HepG2 (cell line): ENCODE measurements around the gene BPIFB6. TPM values are rescaled to one million over a fixed set of nuclear protein-coding genes. Genes with fewer than 3 reads are reported as not detected.
A peak's percentile ranks its signal among the peaks of the same experiment; 100 is the strongest.

Experiments used
- ATAC-seq: fragments of 200-7000 bp; cut with Tn5 transposase; 3 replicates; pipeline ENCODE4 v1.9.1; 2020; ENCODE audit warnings: mild to moderate bottlenecking, moderate library complexity
- BruUV-seq: library from RNA; stranded (reverse); fragments of 400-500 nt; replicated peaks from 2 replicates; lab custom pipeline; 2021; lab: Mats Ljungman, UMichigan
- CTCF ChIA-PET: fragments of 300-600 bp; formaldehyde crosslinking; extraction: SDS; loops from one replicate; lab custom pipeline; 2021; ENCODE audit warnings: low total read pairs, inconsistent platforms, low intra/inter-chr PET ratio; lab: Yijun Ruan, JAX
- POLR2A ChIA-PET: fragments of 350-600 bp; sonication (Branson Sonifier 250); formaldehyde crosslinking; loops from one replicate; lab custom pipeline; 2020; ENCODE audit warnings: antibody characterized with exemption, inconsistent platforms; lab: Yijun Ruan, JAX
- DNase-seq: peaks from one replicate; pipeline ENCODE4 v3.0.0-alpha.2; 2015; ENCODE audit warnings: low spot score
- FAIRE-seq: peaks from 3 replicates; lab custom pipeline; 2011; peaks lifted over from hg19 to GRCh38; lab: Jason Lieb, UNC
- H2AFZ ChIP-seq: one replicate; pipeline ENCODE4 v1.6.1; 2011; ENCODE audit warnings: low read length, inconsistent platforms
- H3K27ac ChIP-seq: fragments of 300-600 bp; 3 replicates; pipeline ENCODE4 v1.8.0; 2011; ENCODE audit warnings: mixed run types, mild to moderate bottlenecking, mixed read lengths, low read length, inconsistent platforms; ENCODE audit not compliant: insufficient read depth; ENCODE audit errors: extremely low read length
- H3K27me3 ChIP-seq, 2 experiments: fragments of 200-600 bp in 1 of 2; 2 replicates in 1 of 2; 3 replicates in 1 of 2; pipeline versions ENCODE4 v1.6.0 to v1.8.0; 2011; ENCODE audit warnings: low read length in 2 of 2, mild to moderate bottlenecking in 2 of 2, moderate library complexity in 2 of 2, inconsistent platforms in 1 of 2; ENCODE audit not compliant: insufficient read depth in 2 of 2, control insufficient read depth in 1 of 2
- H3K36me3 ChIP-seq, 2 experiments: fragments of 200-600 bp in 1 of 2; replicated peaks in 1 of 2; 2 replicates in 1 of 2; 3 replicates in 1 of 2; pipeline versions ENCODE4 v1.5.1 to v1.8.0; 2011; ENCODE audit warnings: low read length in 2 of 2, inconsistent platforms in 1 of 2; ENCODE audit not compliant: insufficient read depth in 2 of 2, control insufficient read depth in 1 of 2
- H3K4me1 ChIP-seq: 2 replicates; pipeline ENCODE4 v1.5.1; 2012; ENCODE audit warnings: low read length, inconsistent platforms; ENCODE audit not compliant: insufficient read depth
- H3K4me2 ChIP-seq: 2 replicates; pipeline ENCODE4 v1.6.0; 2011; ENCODE audit warnings: low read depth, low read length, inconsistent platforms
- H3K4me3 ChIP-seq, 3 experiments: fragments of 200-600 bp in 1 of 3; sonication (generic), shearing (Covaris generic) in 1 of 3; replicated peaks in 1 of 3; 2 replicates each; pipeline ENCODE4 v1.5.1; 2011 to 2016; ENCODE audit warnings: low read length in 3 of 3, inconsistent platforms in 2 of 3, low read depth in 2 of 3, mild to moderate bottlenecking in 2 of 3, control low read depth in 1 of 3, mixed read lengths in 1 of 3; ENCODE audit not compliant: insufficient read depth in 1 of 3
- H3K79me2 ChIP-seq: one replicate; pipeline ENCODE4 v1.6.1; 2011; ENCODE audit warnings: low read length, inconsistent platforms; ENCODE audit not compliant: insufficient read depth
- H3K9ac ChIP-seq: 2 replicates; pipeline ENCODE4 v1.6.0; 2011; ENCODE audit warnings: mild to moderate bottlenecking, low read depth, low read length, inconsistent platforms; ENCODE audit not compliant: insufficient read depth
- H3K9me3 ChIP-seq: 2 replicates; pipeline ENCODE4 v1.5.1; 2012; ENCODE audit warnings: mild to moderate bottlenecking, low read length
- H4K20me1 ChIP-seq: 2 replicates; pipeline ENCODE4 v1.6.0; 2011; ENCODE audit warnings: inconsistent platforms, mild to moderate bottlenecking, low read length, moderate library complexity; ENCODE audit not compliant: insufficient read depth
- EP300 ChIP-seq, 3 experiments: sonication (generic) in 1 of 3; formaldehyde crosslinking in 1 of 3; IDR thresholded peaks; 2 replicates each; pipeline versions ENCODE4 v1.5.1 to v1.6.1; 2011 to 2020; ENCODE audit warnings: low read depth in 2 of 3, low read length in 2 of 3, borderline replicate concordance in 1 of 3, improper control_type of control experiment in 1 of 3, mild to moderate bottlenecking in 1 of 3, missing genetic modification reagents in 1 of 3, moderate library complexity in 1 of 3
- FLYWCH1 ChIP-seq: sonication (generic); formaldehyde crosslinking; IDR thresholded peaks from 2 replicates; pipeline ENCODE4 v1.8.1; 2023; ENCODE audit warnings: mild to moderate bottlenecking, missing genetic modification reagents
- IRF2 ChIP-seq: IDR thresholded peaks from 2 replicates; pipeline ENCODE4 v1.6.1; 2018; ENCODE audit warnings: missing genetic modification reagents, missing compliant biosample characterization
- JARID2 ChIP-seq: sonication (generic); formaldehyde crosslinking; IDR thresholded peaks from 2 replicates; pipeline ENCODE4 v1.8.1; 2023; ENCODE audit warnings: missing genetic modification reagents, inconsistent platforms; ENCODE audit not compliant: insufficient replicate concordance
- NONO ChIP-seq, 2 experiments: fragments of 450-650 bp in 1 of 2; sonication (generic) in 1 of 2; formaldehyde crosslinking in 1 of 2; IDR thresholded peaks in 1 of 2; conservative IDR thresholded peaks in 1 of 2; 2 replicates each; pipeline versions ENCODE4 v1.6.1 to v1.8.0; 2017 to 2022; ENCODE audit warnings: mild to moderate bottlenecking in 1 of 2, missing genetic modification reagents in 1 of 2, moderate library complexity in 1 of 2
- NR2F2 ChIP-seq: IDR thresholded peaks from 2 replicates; pipeline ENCODE4 v1.6.1; 2012; ENCODE audit warnings: low read depth, inconsistent platforms, borderline replicate concordance
- ONECUT2 ChIP-seq: sonication (generic); formaldehyde crosslinking; IDR thresholded peaks from 2 replicates; pipeline ENCODE4 v1.4.0; 2020; ENCODE audit warnings: missing genetic modification reagents
- POLR2AphosphoS5 ChIP-seq: IDR thresholded peaks from 2 replicates; pipeline ENCODE4 v1.6.1; 2012; ENCODE audit warnings: low read depth, low read length
- SALL2 ChIP-seq: sonication (generic); formaldehyde crosslinking; IDR thresholded peaks from 2 replicates; pipeline ENCODE4 v1.8.1; 2023; ENCODE audit warnings: mild to moderate bottlenecking, missing genetic modification reagents, inconsistent platforms
- SIX4 ChIP-seq: sonication (generic); formaldehyde crosslinking; IDR thresholded peaks from 2 replicates; pipeline ENCODE4 v1.4.0; 2020; ENCODE audit warnings: missing genetic modification reagents
- SMYD3 ChIP-seq: sonication (generic); formaldehyde crosslinking; IDR thresholded peaks from 2 replicates; pipeline ENCODE4 v1.8.1; 2023; ENCODE audit warnings: mild to moderate bottlenecking, missing genetic modification reagents
- SSRP1 ChIP-seq: IDR thresholded peaks from 2 replicates; pipeline ENCODE4 v1.6.1; 2016; ENCODE audit warnings: control low read depth
- UBTF ChIP-seq: sonication (generic); formaldehyde crosslinking; IDR thresholded peaks from 2 replicates; pipeline ENCODE4 v1.4.0; 2020; ENCODE audit warnings: mild to moderate bottlenecking, missing genetic modification reagents
- ZC3H13 ChIP-seq: sonication (generic); formaldehyde crosslinking; IDR thresholded peaks from 2 replicates; pipeline ENCODE4 v1.8.1; 2023; ENCODE audit warnings: mild to moderate bottlenecking, missing genetic modification reagents, moderate library complexity
- ZNF446 ChIP-seq: sonication (generic); formaldehyde crosslinking; IDR thresholded peaks from 2 replicates; pipeline ENCODE4 v1.5.0; 2020; ENCODE audit warnings: mild to moderate bottlenecking, missing genetic modification reagents
- ZNF503 ChIP-seq: sonication (generic); formaldehyde crosslinking; IDR thresholded peaks from 2 replicates; pipeline ENCODE4 v1.4.0; 2020; ENCODE audit warnings: missing genetic modification reagents
- ZNF562 ChIP-seq: sonication (generic); formaldehyde crosslinking; IDR thresholded peaks from 2 replicates; pipeline ENCODE4 v1.8.0; 2022; ENCODE audit warnings: missing genetic modification reagents, borderline replicate concordance
- ZNF710 ChIP-seq: sonication (generic); formaldehyde crosslinking; IDR thresholded peaks from 2 replicates; pipeline ENCODE4 v1.5.0; 2020; ENCODE audit warnings: mild to moderate bottlenecking, missing genetic modification reagents, borderline replicate concordance
- WGBS: methylation state at CpG from one replicate; pipeline ENCODE4 v1.1.6; 2017; ENCODE audit warnings: low lambda C conversion rate; 5-methylcytosine and 5-hydroxymethylcytosine counted together
- in situ Hi-C: cut with HindIII; loops from 2 replicates; pipeline ENCODE4 v1.10.0; 2017; ENCODE audit warnings: low pct_unique_long_range_greater_than_20kb; ENCODE audit not compliant: extremely low pct_ligation_motif_present
- intact Hi-C: fragments of 100-400 bp; cut with micrococcal nuclease; formaldehyde crosslinking; loops from one replicate; pipeline ENCODE4 v1.10.0; 2022; ENCODE audit not compliant: unreplicated experiment
- polyA plus RNA-seq, 8 experiments: library from polyadenylated mRNA; depleted of rRNA in 3 of 8; stranded (reverse) in 7 of 8; unstranded in 1 of 8; fragments of >200 nt; fragmentation: Illumina TruSeq in 4 of 8; extraction: Trizol in 4 of 8; gene quantifications; 2 replicates each; pipeline versions ENCODE4 v1.2.1 to v1.2.3, GENCODE V29; 2011 to 2016; ENCODE audit warnings: low read depth in 4 of 8, missing spikeins in 1 of 8, mixed read lengths in 1 of 8; ENCODE audit not compliant: insufficient read depth in 1 of 8
- total RNA-seq, 5 experiments: library from RNA; depleted of rRNA; stranded (reverse); fragments of >200 nt; fragmentation: Illumina TruSeq; extraction: Trizol; gene quantifications; 2 replicates each; pipeline ENCODE4 v1.2.3, GENCODE V29; 2016; ENCODE audit warnings: low read depth in 1 of 5

The BPIFB6 gene
- total and polyA plus RNA-seq, 2 of the 13 experiments (the other 11 are each of a cell fraction or from before 2014, with no cell fraction given), result 0.13 to 1.7 TPM

- DNase-seq (no peak), FAIRE-seq (no peak), ATAC-seq (no peak)
- H3K79me2 ChIP-seq, result no peaks in the 10 kb centered on the region
- no peak overlapping the region for H3K9ac ChIP-seq
- no peak overlapping the region for H3K4me3 ChIP-seq
- no peak overlapping the region for H3K27ac ChIP-seq
- BruUV-seq, result no TSS peak
- in situ Hi-C loops (no loop called here), intact Hi-C loops (no loop called here)
- WGBS, result 85% methylated on average over 1 of the region's 1 CpG
- H2AFZ ChIP-seq, result no peak overlapping the region
- peaks cover 20% of the 10 kb centered on the region for H3K4me1 ChIP-seq
- TF ChIP-seq NR2F2, result peak; percentile 17; the same call in 1 of the 2 replicates
- 0 out of 2 replicates have a peak, but pooled peaks have one; percentile 43 for TF ChIP-seq IRF2 (CRISPR knock-in tag)
- 0 out of 2 replicates have a peak, but pooled peaks have one; percentile 43 for TF ChIP-seq FLYWCH1 (CRISPR knock-in tag)
- TF ChIP-seq NONO (IDR thresholded peaks at IDR 0.05), result no peak
- peak; percentile 69; the same call in 1 of the 2 replicates for TF ChIP-seq NONO (CRISPR knock-in tag; conservative IDR thresholded peaks at IDR 0.05)
- 0 out of 2 replicates have a peak, but pooled peaks have one; percentile 12 for TF ChIP-seq UBTF (CRISPR knock-in tag)
- TF ChIP-seq POLR2AphosphoS5, result 0 out of 2 replicates have a peak, but pooled peaks have one; percentile 0
- TF ChIP-seq SIX4 (CRISPR knock-in tag), result no peak
- TF ChIP-seq ZNF562 (CRISPR knock-in tag), result 0 out of 2 replicates have a peak, but pooled peaks have one; percentile 14
- TF ChIP-seq ZNF446 (CRISPR knock-in tag), result 0 out of 2 replicates have a peak, but pooled peaks have one; percentile 44
- TF ChIP-seq SALL2 (CRISPR knock-in tag), result no peak
- no peak for TF ChIP-seq ZNF710 (CRISPR knock-in tag)
- TF ChIP-seq ONECUT2 (CRISPR knock-in tag), result no peak
- TF ChIP-seq SMYD3 (CRISPR knock-in tag), result 0 out of 2 replicates have a peak, but pooled peaks have one; percentile 46
- peak; percentile 34 for TF ChIP-seq JARID2 (CRISPR knock-in tag)
- TF ChIP-seq SSRP1 (CRISPR knock-in tag), result 0 out of 2 replicates have a peak, but pooled peaks have one; percentile 16
- 0 out of 2 replicates have a peak, but pooled peaks have one; percentile 15 for TF ChIP-seq ZNF503 (CRISPR knock-in tag)
- no peak for TF ChIP-seq EP300 (IDR thresholded peaks at IDR 0.05; ENCODE audit: low read depth in 2 of 2, low read length in 2 of 2)
- 0 out of 2 replicates have a peak, but pooled peaks have one; percentile 6 for TF ChIP-seq EP300 (CRISPR knock-in tag; IDR thresholded peaks at IDR 0.05; ENCODE audit: borderline replicate concordance)
- TF ChIP-seq ZC3H13, result peak; percentile 95; the same call in 1 of the 2 replicates
- ChIA-PET CTCF (no interaction called here), POLR2A (interaction anchor here (0.5 to 2.5 kb wide), 4 partner anchors 10 to 307 kb away, joined by 3 to 8 read pairs (median 3); partner anchors contain the start of gene BPIFB2)
- H3K4me2 ChIP-seq, result no peak overlapping the region
- H4K20me1 ChIP-seq, result peaks cover 36% of the 10 kb centered on the region; the same call in 1 of the 2 replicates
- H3K9me3 ChIP-seq, result no peaks in the 10 kb centered on the region
- H3K27me3 ChIP-seq, result peaks cover 0 to 6% of the 10 kb centered on the region in 2 experiments; a peak in 2 of 5 replicates
- peaks cover 23 to 39% of the 10 kb centered on the region in 2 experiments for H3K36me3 ChIP-seq
Measured at GRCh38 chr20:33024243-33024560, 7.2 kb upstream of the BPIFB6 start.
